Measurements from ENCODE around the gene MEF2D. TPM values are rescaled to one million over a fixed set of nuclear protein-coding genes. Genes with fewer than 3 reads are reported as not detected.
A peak's percentile ranks its signal among the peaks of the same experiment; 100 is the strongest.

Gene MEF2D
- total RNA-seq, 1 donor from 2014 or later, result 106 TPM

DNA sequence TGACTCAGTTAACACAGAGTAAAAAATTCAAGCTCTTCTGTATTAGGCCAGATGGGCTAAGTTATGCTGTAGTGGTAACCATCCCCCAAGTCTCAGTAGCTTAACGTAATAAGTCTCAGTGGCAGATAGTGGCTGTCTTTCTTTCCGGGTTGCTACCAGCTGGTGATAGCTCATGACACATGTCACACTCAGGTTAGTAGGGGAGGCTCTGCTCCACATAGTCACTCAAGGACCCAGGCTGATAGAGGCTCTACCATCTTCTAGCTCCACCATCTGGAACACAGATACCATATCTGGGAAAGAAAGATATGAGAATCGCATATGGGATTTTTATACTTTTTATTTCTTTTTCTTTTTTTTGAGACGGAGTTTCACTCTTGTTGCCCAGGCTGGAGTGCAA is 16.2 kb upstream of the MEF2D start:
- Histone ChIP-seq H3K4me1 (no peaks in the 10 kb centered on the region), H3K36me3 (no peaks in the 10 kb centered on the region), H3K27me3 (no peaks in the 10 kb centered on the region), H3K9me3 (no peaks in the 10 kb centered on the region), H3K27ac (no peak overlapping the region), H3K4me3 (no peak overlapping the region)
- TF ChIP-seq, protein P1, sequence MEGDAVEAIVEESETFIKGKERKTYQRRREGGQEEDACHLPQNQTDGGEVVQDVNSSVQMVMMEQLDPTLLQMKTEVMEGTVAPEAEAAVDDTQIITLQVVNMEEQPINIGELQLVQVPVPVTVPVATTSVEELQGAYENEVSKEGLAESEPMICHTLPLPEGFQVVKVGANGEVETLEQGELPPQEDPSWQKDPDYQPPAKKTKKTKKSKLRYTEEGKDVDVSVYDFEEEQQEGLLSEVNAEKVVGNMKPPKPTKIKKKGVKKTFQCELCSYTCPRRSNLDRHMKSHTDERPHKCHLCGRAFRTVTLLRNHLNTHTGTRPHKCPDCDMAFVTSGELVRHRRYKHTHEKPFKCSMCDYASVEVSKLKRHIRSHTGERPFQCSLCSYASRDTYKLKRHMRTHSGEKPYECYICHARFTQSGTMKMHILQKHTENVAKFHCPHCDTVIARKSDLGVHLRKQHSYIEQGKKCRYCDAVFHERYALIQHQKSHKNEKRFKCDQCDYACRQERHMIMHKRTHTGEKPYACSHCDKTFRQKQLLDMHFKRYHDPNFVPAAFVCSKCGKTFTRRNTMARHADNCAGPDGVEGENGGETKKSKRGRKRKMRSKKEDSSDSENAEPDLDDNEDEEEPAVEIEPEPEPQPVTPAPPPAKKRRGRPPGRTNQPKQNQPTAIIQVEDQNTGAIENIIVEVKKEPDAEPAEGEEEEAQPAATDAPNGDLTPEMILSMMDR (IDR thresholded peaks at IDR 0.05), result no peak
- intact Hi-C loops (cut with DNase I), result no loop called here
- no peak for DNase-seq (ENCODE audit: low spot score in 2 of 2)

DNA sequence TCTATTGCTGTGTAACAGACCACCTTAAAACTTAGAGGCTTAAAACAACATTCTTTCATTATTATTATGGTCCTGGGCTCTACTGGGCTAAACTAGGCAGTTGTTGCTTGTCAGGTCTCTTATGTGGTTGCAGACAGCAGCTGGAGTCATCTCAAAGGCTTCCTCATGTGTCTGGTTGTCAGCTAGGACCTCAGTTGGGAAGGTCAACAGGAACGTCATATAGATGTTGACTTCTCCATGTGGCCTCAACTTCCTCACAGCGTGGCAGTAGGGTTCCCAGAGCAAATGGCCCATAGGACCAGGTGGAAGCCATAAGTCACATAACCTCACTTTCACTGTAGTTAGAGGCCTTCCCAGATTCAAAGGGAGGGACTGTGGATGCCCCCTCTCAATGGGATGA is 15.4 kb upstream of the MEF2D start:
- Histone ChIP-seq H3K27ac (no peak overlapping the region), H3K4me3 (no peak overlapping the region), H3K4me1 (peaks cover 5 to 6% of the 10 kb centered on the region in 2 donors), H3K9me3 (no peaks in the 10 kb centered on the region), H3K36me3 (no peaks in the 10 kb centered on the region), H3K27me3 (no peaks in the 10 kb centered on the region)
- intact Hi-C loops (cut with DNase I), result no loop called here
- TF ChIP-seq, protein P1 (IDR thresholded peaks at IDR 0.05), result no peak
- no peak for DNase-seq (ENCODE audit: low spot score in 2 of 2)

DNA sequence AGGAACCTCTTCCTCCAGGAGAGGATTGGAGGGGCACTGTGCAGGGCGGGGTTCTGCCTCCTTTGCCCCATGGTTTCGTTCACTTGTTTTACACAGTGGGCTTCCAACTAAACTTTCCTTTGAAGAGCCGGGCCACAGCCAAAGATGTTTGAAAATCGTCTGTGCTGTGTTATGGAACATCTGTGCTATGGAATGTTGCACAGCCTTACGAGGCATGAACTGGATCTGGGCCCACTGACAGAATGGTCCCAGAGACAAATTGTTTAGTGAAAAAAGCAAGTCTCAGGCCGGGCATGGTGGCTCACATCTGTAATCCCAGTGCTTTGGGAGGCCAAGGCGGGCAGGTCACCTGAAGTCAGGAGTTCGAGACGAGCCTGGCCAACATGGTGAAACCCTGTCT is 12.6 kb upstream of the MEF2D start:
- Histone ChIP-seq H3K9me3 (no peaks in the 10 kb centered on the region), H3K36me3 (no peaks in the 10 kb centered on the region), H3K27ac (no peak overlapping the region), H3K4me3 (no peak overlapping the region), H3K4me1 (peaks cover 16 to 29% of the 10 kb centered on the region in 2 donors), H3K27me3 (no peaks in the 10 kb centered on the region)
- intact Hi-C loops (cut with DNase I), result no loop called here
- TF ChIP-seq, protein P1 (IDR thresholded peaks at IDR 0.05), result no peak
- DNase-seq (ENCODE audit: low spot score in 2 of 2), result no peak

DNA sequence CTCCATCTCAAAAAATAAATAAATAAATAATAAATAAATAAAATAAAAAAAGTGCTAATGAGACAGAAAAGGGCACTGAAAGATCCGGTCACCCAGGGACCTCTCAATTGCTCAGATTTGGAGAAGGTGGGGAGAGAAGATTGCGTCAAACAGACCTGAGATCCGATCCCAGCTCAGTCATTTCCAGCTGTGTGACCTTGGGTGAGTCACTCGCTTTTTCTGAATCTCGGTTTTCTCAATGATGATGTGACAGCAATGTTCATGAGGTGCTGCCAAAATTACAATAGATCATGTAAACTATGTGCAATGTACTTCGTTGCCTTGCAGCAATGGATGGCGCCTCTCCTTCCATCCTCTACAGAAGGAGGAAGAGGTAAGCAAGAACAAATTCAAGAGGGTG is 11.1 kb upstream of the MEF2D start:
- TF ChIP-seq, protein P1 (IDR thresholded peaks at IDR 0.05), result no peak
- H3K4me3 ChIP-seq, result no peak overlapping the region
- intact Hi-C loops (cut with DNase I), result loop anchor here (2.0 kb wide), 1 partner anchor 61 kb away; the partner anchor contains the start of gene IQGAP3
- H3K27me3 ChIP-seq, result no peaks in the 10 kb centered on the region
- H3K36me3 ChIP-seq, result no peaks in the 10 kb centered on the region
- peak overlapping the region; percentile 86 to 100 for H3K27ac ChIP-seq
- no peak for DNase-seq (ENCODE audit: low spot score in 2 of 2)
- peaks cover 16 to 33% of the 10 kb centered on the region in 2 donors for H3K4me1 ChIP-seq
- no peaks in the 10 kb centered on the region for H3K9me3 ChIP-seq

DNA sequence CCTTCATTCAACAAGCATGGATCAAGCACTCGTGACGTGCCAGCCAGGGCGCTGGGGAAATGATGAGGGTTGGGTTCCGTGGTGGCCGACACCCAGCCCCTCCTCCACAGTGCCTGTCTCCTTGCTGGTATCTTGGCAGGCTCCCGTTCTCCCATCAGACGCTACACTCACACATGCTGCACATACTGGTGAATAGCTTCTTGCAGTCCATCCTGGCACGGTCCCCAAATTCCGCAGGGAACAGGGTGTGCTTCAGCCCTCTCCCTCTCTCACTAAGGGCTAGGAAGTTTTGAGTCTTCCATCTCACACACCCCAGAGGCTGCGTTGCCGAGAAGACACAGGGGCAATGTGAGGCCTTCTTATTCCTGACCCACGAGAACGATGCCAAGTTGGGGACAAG is 10.1 kb upstream of the MEF2D start:
- intact Hi-C loops (cut with DNase I), result loop anchor here (2.0 kb wide), 1 partner anchor 62 kb away; the partner anchor contains the start of gene IQGAP3
- Histone ChIP-seq H3K27me3 (no peaks in the 10 kb centered on the region), H3K36me3 (no peaks in the 10 kb centered on the region), H3K27ac (peak overlapping the region; percentile 86 to 100), H3K9me3 (no peaks in the 10 kb centered on the region), H3K4me1 (peaks cover 16 to 36% of the 10 kb centered on the region in 2 donors), H3K4me3 (no peak overlapping the region)
- peak in 1 of 2 donors; percentile 96 for DNase-seq (ENCODE audit: low spot score in 2 of 2)
- TF ChIP-seq, protein P1 (IDR thresholded peaks at IDR 0.05), result no peak
